Stimulated activated CD8-positive, alpha-beta memory T cell treated with anti-CD3 and anti-CD28 coated beads, Interleukin-12 subunit alpha, Interleukin-12 subunit beta, amount 100 ng/mL, for 24 hours (primary cell): ENCODE measurements around the gene GNAO1.

Experiments
- DNase-seq: peaks from one replicate; pipeline ENCODE4 v3.0.0-alpha.2; 2020; ENCODE audit errors: extremely low read depth

The GNAO1 gene

DNA sequence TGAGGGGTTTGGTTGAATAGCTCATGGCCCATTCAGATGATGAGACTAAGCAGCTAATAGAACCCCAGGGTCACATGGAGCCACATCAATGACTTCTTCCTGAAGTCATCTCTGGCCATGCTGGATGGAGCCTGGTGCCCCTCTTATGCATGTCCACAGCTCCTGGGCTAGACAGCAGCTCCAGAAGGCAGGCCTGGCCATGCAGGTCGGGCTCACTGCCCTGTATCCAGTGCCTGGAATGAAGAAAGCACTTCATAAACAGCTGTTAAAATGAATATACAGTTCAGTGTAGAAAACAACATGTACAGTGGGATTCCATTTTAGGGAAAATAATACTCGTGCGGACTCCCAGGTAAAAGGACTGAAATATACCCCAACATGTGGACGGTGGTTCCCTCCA lies 73.9 kb downstream of the GNAO1 start:
- no peak for DNase-seq

GRCh38 chr16:56265746-56266145 lies 74.5 kb downstream of the GNAO1 start:
- DNase-seq, result no peak

- DNase-seq, result no peak
Measured at GRCh38 chr16:56266641-56267607, 75.6 kb downstream of the GNAO1 start.

GRCh38 chr16:56267888-56268287 lies 76.6 kb downstream of the GNAO1 start:
- DNase-seq, result no peak

GRCh38 chr16:56268799-56269198 lies 77.5 kb downstream of the GNAO1 start:
- DNase-seq, result no peak

DNA sequence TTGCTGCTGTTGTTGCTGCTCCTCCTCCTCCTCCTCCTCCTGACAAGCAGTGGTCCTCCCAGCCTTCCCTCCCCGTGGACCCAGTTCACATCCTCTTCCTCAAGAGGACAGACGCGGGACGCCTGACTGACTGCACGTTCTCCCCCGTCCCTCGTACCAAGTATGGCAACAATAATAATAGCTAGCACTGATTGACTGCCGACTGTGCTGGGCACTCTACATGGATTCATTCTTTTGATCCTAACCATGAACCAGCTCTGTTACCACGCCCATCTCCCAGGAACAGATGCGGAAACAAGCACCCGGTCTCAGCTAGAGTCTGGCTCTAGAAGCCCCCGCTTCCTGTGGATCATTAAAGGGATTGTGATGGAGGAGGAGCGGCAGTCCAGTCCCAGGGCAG lies 78.0 kb downstream of the GNAO1 start:
- DNase-seq, result no peak

- DNase-seq, result no peak
Measured at GRCh38 chr16:56269811-56270684, 78.8 kb downstream of the GNAO1 start.

GRCh38 chr16:56270828-56271227 lies 79.5 kb downstream of the GNAO1 start:
- DNase-seq, result no peak

DNA sequence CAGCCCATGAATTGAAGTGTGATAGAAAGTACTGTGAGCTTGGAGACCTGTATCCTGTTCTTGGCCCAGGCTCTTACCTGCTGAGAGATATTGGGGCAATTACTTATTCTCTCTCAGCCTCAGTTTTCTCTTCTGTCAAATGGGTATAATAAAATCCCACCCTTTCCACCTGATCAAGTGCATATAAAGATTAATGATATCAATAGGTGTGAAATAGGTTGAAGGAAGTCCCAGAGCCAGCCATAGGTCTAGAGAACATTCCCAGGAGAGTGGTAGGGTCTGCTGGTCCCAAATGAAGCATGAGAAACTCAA lies 81.2 kb downstream of the GNAO1 start:
- DNase-seq, result no peak

- DNase-seq, result no peak
Measured at GRCh38 chr16:56273615-56274014, 82.3 kb downstream of the GNAO1 start.

GRCh38 chr16:56274369-56274768 lies 83.1 kb downstream of the GNAO1 start:
- DNase-seq, result no peak

DNA sequence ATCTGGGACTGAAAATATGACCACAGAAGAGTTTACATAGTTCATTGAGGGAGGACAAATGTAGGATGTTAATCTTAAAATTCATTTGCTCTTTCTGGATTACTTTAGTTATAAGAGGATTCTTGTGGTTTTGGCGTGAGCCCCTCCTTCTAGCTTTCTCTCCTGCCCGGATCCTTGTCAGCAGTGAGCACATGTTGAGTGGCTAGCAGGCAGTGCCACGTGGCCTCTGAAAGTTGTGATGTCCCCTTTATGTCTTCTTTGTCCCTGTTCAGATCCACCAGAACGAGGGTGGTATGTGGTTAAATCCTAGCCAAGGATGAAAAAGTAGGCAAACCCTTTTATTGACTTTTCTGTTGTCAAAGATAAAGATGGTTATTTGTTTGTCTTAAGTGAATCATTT lies 83.8 kb downstream of the GNAO1 start:
- no peak for DNase-seq

- no peak for DNase-seq
Measured at GRCh38 chr16:56275801-56276200, 84.5 kb downstream of the GNAO1 start.

DNA sequence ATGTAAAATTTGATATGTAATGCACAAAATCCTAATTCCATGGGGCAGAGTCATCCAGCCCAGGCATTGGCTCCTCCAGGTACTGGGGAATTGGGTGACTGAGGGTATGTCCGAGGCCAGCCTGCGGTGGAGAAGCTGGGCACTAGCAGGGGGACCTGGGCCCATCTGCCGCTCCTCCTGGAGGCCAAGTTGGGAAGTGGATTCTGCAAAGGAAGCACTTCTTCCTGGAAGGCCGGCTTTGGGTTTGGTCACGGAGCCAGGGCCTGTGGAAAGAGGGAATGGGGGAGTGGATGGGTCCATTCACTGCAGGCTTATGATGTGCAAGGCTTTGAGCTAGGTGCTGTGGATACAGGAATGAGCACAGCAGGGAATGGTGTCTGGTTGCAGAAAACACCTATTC lies 85.8 kb downstream of the GNAO1 start:
- DNase-seq, result no peak

DNA sequence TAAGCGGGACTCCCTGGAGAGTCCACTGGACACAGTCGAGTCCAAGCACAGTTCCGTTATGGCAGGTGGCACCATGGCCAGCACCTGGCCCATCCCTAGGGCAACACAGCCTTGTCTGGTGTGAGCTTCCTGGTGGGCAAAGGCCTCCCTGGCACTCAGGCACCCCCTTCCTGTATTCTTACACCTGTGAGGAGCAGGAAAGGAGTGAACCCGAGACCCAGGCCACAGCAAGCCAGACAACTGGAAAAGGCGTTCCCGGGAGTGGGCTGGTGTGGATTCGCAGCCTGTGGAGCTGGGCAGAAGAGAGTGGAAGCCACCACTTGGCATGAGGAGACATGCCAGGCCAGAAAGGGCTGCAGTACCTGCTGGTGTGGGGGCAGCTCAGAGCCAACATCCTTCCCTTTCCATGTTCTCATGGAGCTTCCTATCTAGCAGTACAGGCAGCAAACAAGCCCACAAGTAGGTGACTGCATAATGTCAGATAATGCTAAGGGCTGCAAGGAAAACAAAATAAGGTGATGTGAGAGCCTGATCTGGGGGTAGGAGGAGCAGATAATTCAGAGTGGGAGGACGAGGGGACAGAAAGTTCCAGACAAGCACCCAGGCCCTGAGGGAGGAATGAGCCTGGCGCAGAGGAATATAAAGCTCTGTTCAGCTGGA lies 87.0 kb downstream of the GNAO1 start:
- DNase-seq, result no peak

DNA sequence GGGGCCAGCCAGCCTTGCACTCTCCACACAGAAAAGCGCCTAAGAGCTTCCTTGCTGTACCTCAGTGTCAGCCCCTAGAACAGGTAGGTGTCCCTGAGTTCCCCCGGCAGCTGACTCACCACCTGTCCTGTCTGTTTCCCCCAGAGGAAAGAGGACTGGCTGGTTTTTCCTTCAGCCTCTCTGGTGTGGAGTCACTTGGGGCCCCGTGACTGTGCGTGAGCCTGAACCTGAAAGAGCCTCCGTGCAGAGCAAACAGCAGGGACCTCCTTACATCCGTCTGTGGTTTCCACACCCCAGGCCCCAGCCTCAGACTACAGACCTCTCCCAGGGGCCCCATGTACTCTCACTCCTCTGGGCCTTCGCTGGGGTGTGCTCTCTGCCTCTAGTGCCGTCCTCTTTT lies 87.8 kb downstream of the GNAO1 start:
- DNase-seq, result peak; percentile 17

DNA sequence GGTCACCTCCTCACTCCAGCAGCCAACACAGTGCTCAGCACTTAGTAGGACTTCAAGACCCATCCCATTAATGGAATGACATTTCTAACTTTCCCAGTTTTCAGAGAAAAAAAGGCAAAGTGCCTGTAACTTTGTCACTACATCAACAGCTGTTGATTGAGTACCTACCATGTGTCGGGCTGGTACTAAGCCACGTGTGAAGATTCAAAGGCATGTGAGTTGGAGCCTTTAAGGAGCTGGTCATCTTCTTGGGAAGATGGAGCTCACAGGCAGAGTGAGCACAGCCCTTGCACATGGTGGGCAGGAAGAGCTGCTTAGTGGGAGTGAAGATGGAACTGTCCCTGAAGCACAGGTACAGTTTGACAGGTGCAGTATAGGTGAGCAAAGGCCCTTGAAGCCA lies 88.6 kb downstream of the GNAO1 start:
- no peak for DNase-seq

DNA sequence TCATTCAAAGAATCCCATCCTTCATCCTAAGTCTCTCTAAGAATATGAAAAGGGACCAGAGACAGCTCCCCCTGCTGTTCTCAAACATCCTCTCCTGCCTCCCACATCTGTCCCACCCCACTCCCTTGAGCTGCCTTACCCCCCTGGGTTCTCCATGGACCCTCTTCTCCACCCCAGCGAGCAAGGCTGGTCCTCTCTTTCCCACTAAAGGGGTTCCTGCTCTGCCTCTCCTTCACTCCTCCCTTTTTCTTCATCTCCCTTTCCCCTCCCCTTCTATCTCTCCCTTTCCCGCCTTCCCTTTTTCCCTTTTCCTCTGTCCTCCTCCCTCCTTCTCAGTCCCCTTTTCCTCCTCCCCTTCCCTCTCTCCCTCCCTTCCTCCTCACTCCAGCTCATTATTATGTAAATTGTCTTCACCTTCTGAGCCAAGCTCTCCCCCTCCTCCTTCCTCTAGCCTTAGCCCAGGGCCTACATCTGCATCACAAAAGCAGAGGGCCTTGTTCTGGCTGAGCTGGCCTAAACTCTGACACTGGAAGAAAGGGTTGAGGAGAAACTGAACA lies 90.0 kb downstream of the GNAO1 start:
- no peak for DNase-seq

- no peak for DNase-seq
Measured at GRCh38 chr16:56282451-56282850, 91.2 kb downstream of the GNAO1 start.

- DNase-seq, result no peak
Measured at GRCh38 chr16:56284521-56284920, 93.2 kb downstream of the GNAO1 start.

DNA sequence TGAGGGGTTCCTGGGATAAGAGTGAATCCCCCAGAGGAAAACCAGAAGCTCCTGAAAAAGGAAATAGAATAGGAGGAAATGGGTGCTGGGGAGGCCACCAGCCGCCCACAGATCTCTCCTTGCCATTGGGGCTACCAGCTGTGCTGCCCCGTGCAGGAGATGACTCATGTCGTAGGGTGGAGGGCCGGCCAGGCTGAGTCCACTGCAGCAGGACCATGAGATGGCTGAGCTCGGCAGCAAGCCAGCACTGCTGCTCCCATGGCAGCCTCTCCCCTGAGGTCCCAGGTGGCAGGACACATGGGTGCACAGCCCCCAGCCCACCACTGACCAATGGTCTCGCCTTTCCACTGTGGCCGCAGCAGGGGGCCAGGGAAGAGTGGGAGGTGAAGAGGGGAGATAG lies 95.5 kb downstream of the GNAO1 start:
- no peak for DNase-seq

DNA sequence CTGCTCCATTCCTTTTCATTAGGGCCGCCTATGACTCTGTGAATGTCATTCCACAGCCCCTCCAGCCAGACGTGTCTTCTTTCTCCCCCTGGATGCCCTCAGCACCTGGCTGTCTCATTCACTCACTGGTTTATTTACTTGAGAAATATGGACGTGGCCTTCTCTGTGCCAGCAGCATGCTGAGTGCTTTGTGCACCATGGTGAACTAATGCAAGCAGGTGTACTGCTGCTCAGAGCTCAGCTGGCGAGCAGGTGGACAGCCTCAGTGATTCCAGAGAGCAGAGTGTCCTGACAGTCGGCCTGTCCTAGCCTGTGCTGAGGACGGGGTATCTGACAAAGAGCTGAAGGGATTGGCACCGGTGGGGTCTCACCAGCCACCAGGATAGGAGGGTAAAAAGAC lies 96.7 kb downstream of the GNAO1 start:
- no peak for DNase-seq
